Non-pigmented ciliary epithelial cell (primary cell): ENCODE results near the gene DTNB.
"Not testable (repeated sequence)": the region's sequence is repeated elsewhere in the genome, so short reads cannot be mapped to it uniquely, and the experiment has no call there.

Source experiments
- DNase-seq: peaks from one replicate; pipeline ENCODE4 v3.0.0-alpha.2; 2010; ENCODE audit warnings: low read depth

Gene DTNB

GRCh38 chr2:25418944-25419677 is 254.3 kb downstream of the DTNB start:
- no peak for DNase-seq

- DNase-seq: no peak
Observed at GRCh38 chr2:25417715-25418369, 255.5 kb downstream of the DTNB start.

GRCh38 chr2:25416674-25417073 is 256.7 kb downstream of the DTNB start:
- DNase-seq: no peak

GRCh38 chr2:25414781-25415180 is 258.6 kb downstream of the DTNB start:
- no peak for DNase-seq

GRCh38 chr2:25413409-25413808 is 260.0 kb downstream of the DTNB start:
- DNase-seq: not testable (repeated sequence)

- no peak for DNase-seq
Observed at GRCh38 chr2:25411753-25412152, 261.6 kb downstream of the DTNB start.

- no peak for DNase-seq
Observed at GRCh38 chr2:25411281-25411680, 262.1 kb downstream of the DTNB start.

- DNase-seq: no peak
Observed at GRCh38 chr2:25410370-25410769, 263.0 kb downstream of the DTNB start.

- no peak for DNase-seq
Observed at GRCh38 chr2:25409468-25409867, 263.9 kb downstream of the DTNB start.

GRCh38 chr2:25409044-25409443 is 264.3 kb downstream of the DTNB start:
- no peak for DNase-seq

- no peak for DNase-seq
Observed at GRCh38 chr2:25405611-25406295, 267.6 kb downstream of the DTNB start.

GRCh38 chr2:25403120-25403760 is 270.1 kb downstream of the DTNB start:
- DNase-seq: not testable (repeated sequence)

- no peak for DNase-seq
Observed at GRCh38 chr2:25402477-25402876, 270.9 kb downstream of the DTNB start.

- DNase-seq: no peak
Observed at GRCh38 chr2:25401307-25402026, 271.9 kb downstream of the DTNB start.

- DNase-seq: no peak
Observed at GRCh38 chr2:25400576-25401216, 272.7 kb downstream of the DTNB start.

- no peak for DNase-seq
Observed at GRCh38 chr2:25400169-25400568, 273.2 kb downstream of the DTNB start.

GRCh38 chr2:25398534-25398933 is 274.8 kb downstream of the DTNB start:
- DNase-seq: no peak

GRCh38 chr2:25397777-25398176 is 275.6 kb downstream of the DTNB start:
- DNase-seq: no peak

GRCh38 chr2:25389161-25389560 is 284.2 kb downstream of the DTNB start:
- DNase-seq: no peak

- DNase-seq: no peak
Observed at GRCh38 chr2:25388491-25388890, 284.9 kb downstream of the DTNB start.

GRCh38 chr2:25387876-25388449 is 285.4 kb downstream of the DTNB start:
- DNase-seq: no peak
